C4-2B (cell line): ENCODE measurements around the gene WDR36.

Source experiments
- CTCF ChIP-seq: fragments of 450-650 bp; conservative IDR thresholded peaks from 2 replicates; pipeline ENCODE4 v1.5.1; 2017; ENCODE audit warnings: mild to moderate bottlenecking
- ZFX ChIP-seq: fragments of 450-650 bp; IDR thresholded peaks from 2 replicates; pipeline ENCODE4 v1.6.1; 2017

- TF ChIP-seq CTCF (no peak), ZFX (no peak)
Measured at GRCh38 chr5:111138096-111138495, 45.9 kb downstream of the WDR36 start.
